Lung (tissue), 12 donors: ENCODE results near the gene ANKS1B. TPM values are rescaled to one million over a fixed set of nuclear protein-coding genes. Genes with fewer than 3 reads are reported as not detected.

Source experiments
- ATAC-seq: fragments of 200-7000 bp; cut with Tn5 transposase; one replicate; pipeline ENCODE4 v1.9.1; 2020; ENCODE audit warnings: moderate number of reproducible peaks; ENCODE audit not compliant: insufficient read depth, low FRiP score
- DNase-seq, 3 donors: peaks; one replicate each; pipeline ENCODE4 v3.0.0-alpha.2; 2013 to 2017
- H3K27ac ChIP-seq, 2 donors: one replicate each; pipeline ENCODE4 v1.5.1; 2013; ENCODE audit warnings: mild to moderate bottlenecking in 2 of 2, moderate library complexity in 2 of 2, control low read depth in 1 of 2, inconsistent platforms in 1 of 2, low read depth in 1 of 2, low read length in 1 of 2
- H3K27me3 ChIP-seq, 3 donors: one replicate each; pipeline ENCODE4 v1.5.1; 2013; ENCODE audit warnings: low read length in 2 of 3; ENCODE audit not compliant: control insufficient read depth in 3 of 3, insufficient read depth in 3 of 3
- H3K36me3 ChIP-seq, 4 donors: one replicate each; pipeline ENCODE4 v1.5.1; 2013; ENCODE audit warnings: low read length in 4 of 4, mild to moderate bottlenecking in 1 of 4, moderate library complexity in 1 of 4; ENCODE audit not compliant: control insufficient read depth in 4 of 4, insufficient read depth in 4 of 4
- H3K4me1 ChIP-seq, 5 donors: one replicate each; pipeline ENCODE4 v1.5.1; 2013; ENCODE audit warnings: low read length in 5 of 5, mild to moderate bottlenecking in 2 of 5, moderate library complexity in 1 of 5; ENCODE audit not compliant: control insufficient read depth in 5 of 5, insufficient read depth in 5 of 5
- H3K4me3 ChIP-seq: one replicate; pipeline ENCODE4 v1.5.1; 2013; ENCODE audit warnings: mild to moderate bottlenecking, control low read depth, moderate library complexity
- H3K9ac ChIP-seq, 2 donors: one replicate each; pipeline ENCODE4 v1.5.1; 2013; ENCODE audit warnings: low read length in 2 of 2, control low read depth in 1 of 2; ENCODE audit not compliant: insufficient read depth in 1 of 2
- H3K9me3 ChIP-seq, 4 donors: one replicate each; pipeline ENCODE4 v1.5.1; 2013; ENCODE audit warnings: low read length in 3 of 4, mild to moderate bottlenecking in 1 of 4, moderate library complexity in 1 of 4; ENCODE audit not compliant: control insufficient read depth in 4 of 4, insufficient read depth in 3 of 4
- CTCF ChIP-seq: IDR thresholded peaks from 2 replicates; pipeline ENCODE4 v1.5.1; 2012; ENCODE audit warnings: mild to moderate bottlenecking; ENCODE audit errors: control extremely low read depth, extremely low read depth
- WGBS, 2 donors: extraction: QIAGEN DNeasy Blood & Tissue Kit; methylation state at CpG; one replicate each; pipeline ENCODE4 v1.1.7; 2013; 5-methylcytosine and 5-hydroxymethylcytosine counted together
- polyA plus RNA-seq, 2 donors: library from polyadenylated mRNA; stranded (reverse); fragments of 200-250 nt; gene quantifications; one replicate each; pipeline ENCODE4 v1.2.1, GENCODE V29; 2013
- total RNA-seq, 2 donors: library from RNA; depleted of rRNA in 1 of 2; stranded (reverse); fragments of >200 nt in 1 of 2; gene quantifications; one replicate each; pipeline ENCODE4 v1.2.1, GENCODE V29; 2014 to 2021
- donor health status: control.
- donor health status: control.
- donor health status: Bipolar disorder and iron deficiency.
- donor health status: healthy.
- donor health status: DM: yes; HTN: yes; CAD: no.

The ANKS1B gene
- total and polyA plus RNA-seq, 4 donors: 0.32 to 10.3 (median 3.7) TPM

GRCh38 chr12:98895086-98895651 lies 1089.6 kb downstream of the ANKS1B start:
- TF ChIP-seq CTCF: no peak
- 1 to 2% methylated on average over 47 to 60 of the region's 60 CpGs for WGBS, 2 donors
- Histone ChIP-seq H3K36me3 (no peaks in the 10 kb centered on the region), H3K9me3 (peaks cover 0 to 2% (median 0%) of the 10 kb centered on the region in 4 donors), H3K4me1 (peaks cover 0 to 15% (median 4%) of the 10 kb centered on the region in 5 donors), H3K27me3 (peaks cover 15 to 60% (median 33%) of the 10 kb centered on the region in 3 donors), H3K9ac (no peak overlapping the region), H3K4me3 (no peak overlapping the region), H3K27ac (no peak overlapping the region)
- no peak for ATAC-seq
- peak; percentile 44 to 62 (median 61) for DNase-seq

GRCh38 chr12:98894412-98895085 lies 1090.2 kb downstream of the ANKS1B start:
- Histone ChIP-seq H3K4me1 (peaks cover 0 to 15% (median 4%) of the 10 kb centered on the region in 5 donors), H3K4me3 (no peak overlapping the region), H3K9ac (no peak overlapping the region), H3K36me3 (no peaks in the 10 kb centered on the region), H3K27me3 (peaks cover 15 to 62% (median 33%) of the 10 kb centered on the region in 3 donors), H3K27ac (no peak overlapping the region), H3K9me3 (peaks cover 0 to 2% (median 0%) of the 10 kb centered on the region in 4 donors)
- ATAC-seq (no peak), DNase-seq (peak; percentile 56 to 72 (median 65))
- 1 to 2% methylated on average over 33 to 96 of the region's 96 CpGs for WGBS, 2 donors
- no peak for TF ChIP-seq CTCF

DNA sequence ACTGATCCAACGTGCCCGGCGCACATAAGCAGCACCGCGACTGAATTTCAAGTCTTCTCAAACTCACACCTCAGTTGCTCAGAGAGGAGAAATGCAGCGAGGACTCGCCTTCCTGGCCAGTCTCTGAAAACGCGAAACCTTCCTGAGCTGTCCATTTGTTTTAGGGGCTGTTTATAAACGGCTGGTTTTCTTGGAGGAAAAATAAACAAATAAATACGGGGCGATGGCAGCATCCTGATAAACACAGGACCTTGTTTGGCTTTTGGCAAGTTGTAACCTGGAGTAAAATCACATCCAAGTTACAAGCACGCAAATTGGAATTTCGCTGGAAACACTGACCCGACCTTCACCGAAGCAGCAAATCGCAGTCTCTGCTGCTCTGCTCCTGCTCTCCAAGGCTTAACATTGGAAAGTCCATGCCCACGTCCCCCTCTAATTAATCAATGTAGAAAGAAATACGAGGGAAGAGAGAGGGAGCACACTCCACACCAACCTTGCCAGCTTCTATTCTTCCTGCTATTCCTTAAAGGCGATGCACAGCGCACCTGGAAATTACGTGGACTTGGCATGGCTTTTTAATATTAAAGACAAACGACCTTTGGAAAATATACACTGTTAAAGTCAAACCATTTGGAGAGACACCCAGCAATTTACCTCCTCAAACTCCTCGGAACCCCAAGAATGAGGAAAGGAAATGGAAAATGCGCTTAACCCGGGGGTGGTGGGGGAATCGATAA lies 1090.9 kb downstream of the ANKS1B start:
- WGBS, 2 donors: 4 to 5% methylated on average over 27 of the region's 27 CpGs
- peak overlapping the region in 1 of 2 donors; percentile 62 for H3K9ac ChIP-seq
- DNase-seq (peak in 2 of 3 donors; percentile 31 to 41), ATAC-seq (no peak)
- peaks cover 0 to 15% (median 4%) of the 10 kb centered on the region in 5 donors for H3K4me1 ChIP-seq
- no peak overlapping the region for H3K4me3 ChIP-seq
- no peaks in the 10 kb centered on the region for H3K36me3 ChIP-seq
- H3K27me3 ChIP-seq: peaks cover 15 to 58% (median 33%) of the 10 kb centered on the region in 3 donors
- peaks cover 0 to 2% (median 0%) of the 10 kb centered on the region in 4 donors for H3K9me3 ChIP-seq
- no peak for TF ChIP-seq CTCF
- no peak overlapping the region for H3K27ac ChIP-seq
